GM21360 (cell line): ENCODE data around the gene UBE2B.
"Not testable (repeated sequence)": the region's sequence is repeated elsewhere in the genome, so short reads cannot be mapped to it uniquely, and the experiment has no call there.

Experiments
- ATAC-seq: cut with Tn5 transposase; IDR thresholded peaks from one replicate; pipeline ENCODE4 v1.9.1; 2021; ENCODE audit warnings: mild to moderate bottlenecking, moderate library complexity; ENCODE audit not compliant: unreplicated experiment

Gene UBE2B

DNA sequence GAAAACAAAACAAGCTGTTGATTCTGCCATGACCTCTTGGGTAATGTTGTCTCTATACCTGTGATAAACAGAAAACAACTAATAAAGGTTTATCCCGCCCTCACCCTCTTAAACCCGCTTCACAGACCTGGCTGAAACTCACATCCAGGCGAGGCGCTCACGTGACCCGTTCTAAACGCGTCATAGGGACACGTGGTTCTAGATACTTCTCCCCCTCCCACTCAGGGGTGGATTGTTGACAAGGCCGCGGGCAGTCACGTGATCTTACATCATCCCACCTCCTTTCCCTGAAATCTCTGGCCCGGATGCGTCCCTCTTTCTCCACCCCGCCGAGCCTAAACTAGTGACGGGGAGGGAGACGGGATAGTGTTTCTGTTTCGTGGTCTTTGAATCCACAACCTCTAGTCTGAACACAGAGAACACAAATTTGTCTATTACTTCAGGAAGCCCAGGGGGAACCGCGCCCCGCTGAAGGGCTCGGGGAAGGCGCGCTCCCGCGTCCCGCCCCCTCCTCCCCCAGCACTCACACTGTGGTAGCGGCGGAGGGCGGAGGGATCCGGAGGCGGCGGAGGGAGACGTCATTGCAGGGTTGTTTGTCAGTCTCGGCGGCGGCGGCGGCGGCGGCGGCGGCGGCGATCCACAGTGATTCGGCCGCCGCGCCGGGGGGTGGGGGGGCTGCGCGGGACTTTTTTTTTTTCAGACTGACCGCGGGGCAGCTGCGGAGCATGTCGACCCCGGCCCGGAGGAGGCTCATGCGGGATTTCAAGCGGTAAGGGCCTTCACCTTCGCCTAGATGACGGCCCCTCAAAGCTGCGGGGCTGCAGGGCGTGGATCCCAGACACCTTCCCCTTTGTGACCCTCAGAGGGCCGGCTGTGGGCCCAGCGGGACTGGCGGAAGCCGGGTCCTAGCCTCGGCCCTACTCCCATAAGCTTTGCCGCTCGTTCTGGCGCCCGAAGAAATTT, at the start of gene UBE2B:
Gene UBE2B (plus strand): TSS at position 699 of the 963 bp plus-strand sequence. CDS start 27 bp downstream, at position 726.
- ATAC-seq, result peak; percentile 64

DNA sequence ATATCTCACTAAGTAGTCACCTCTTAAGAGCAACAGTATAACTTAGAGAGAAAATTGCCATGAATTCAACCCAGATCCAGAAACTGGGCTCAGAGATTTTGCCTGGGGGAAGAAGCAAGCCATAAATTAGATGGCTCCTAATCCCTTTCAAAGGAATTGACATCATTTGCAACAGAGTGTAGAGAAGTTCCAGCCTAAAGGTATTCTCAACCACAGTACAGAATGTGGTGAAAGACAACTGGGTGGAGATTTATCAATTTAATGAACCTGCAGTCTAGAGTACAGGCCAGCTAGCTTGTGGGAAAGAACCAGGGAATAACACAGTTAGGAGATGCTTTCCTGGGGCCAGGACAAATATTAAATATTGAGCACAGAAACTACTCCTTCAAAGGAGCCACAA, 44.0 kb upstream of the UBE2B start:
- ATAC-seq, result no peak

DNA sequence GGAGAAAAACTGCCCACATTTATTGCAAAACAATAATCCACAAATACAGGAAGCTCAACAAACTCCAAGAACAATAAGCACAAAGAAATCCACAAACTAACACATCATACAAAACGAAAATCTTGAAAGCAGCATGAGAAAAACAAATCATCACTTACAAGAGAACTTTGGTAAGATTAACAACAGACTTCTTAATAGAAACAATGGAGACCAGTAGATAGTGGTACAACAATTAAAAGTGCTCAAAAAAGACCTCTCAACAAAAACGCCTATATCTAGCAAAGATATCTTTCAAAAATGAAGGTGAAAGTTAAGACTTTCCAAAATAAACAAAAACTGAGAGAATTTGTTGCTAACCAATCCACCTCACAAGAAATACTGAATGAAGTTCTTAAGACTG, 42.8 kb upstream of the UBE2B start:
- ATAC-seq, result no peak

DNA sequence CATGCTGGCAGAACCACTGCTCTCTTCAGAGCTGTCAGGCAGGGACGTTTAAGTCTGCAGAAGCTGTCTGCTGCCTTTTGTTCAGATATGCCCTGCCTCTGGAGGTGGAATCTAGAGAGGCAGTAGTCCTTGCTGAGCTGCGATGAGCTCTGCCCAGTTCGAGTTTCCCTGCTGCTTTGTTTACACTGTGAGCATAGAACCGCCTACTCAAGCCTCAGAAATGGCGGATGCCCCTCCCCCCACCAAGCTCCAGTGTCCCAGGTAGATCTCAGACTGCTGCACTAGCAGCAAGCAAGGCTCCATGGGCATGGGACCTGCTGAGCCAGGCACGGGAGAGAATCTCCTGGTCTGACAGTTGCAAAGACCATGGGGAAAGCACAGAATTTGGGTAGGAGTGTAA, 34.5 kb upstream of the UBE2B start:
- ATAC-seq, result not testable (repeated sequence)

DNA sequence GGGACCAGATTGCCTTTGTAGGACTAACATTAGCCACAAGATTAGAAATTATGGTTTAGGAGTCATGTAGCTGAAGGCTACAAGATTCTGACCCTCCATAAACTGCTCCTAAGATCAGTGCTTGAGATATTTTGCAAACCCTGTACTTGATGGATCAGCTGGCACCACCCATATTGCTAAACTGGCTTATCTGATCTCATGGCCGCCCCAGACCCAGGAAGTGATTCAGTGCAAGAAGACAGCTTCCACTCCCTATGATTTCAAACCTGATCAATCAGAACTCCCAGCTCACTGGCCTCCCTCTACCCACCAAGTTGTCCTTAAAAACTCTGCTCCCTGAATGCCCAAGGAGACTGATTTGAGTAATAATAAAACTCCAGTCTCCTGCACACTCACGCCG, 27.9 kb upstream of the UBE2B start:
- not testable (repeated sequence) for ATAC-seq

DNA sequence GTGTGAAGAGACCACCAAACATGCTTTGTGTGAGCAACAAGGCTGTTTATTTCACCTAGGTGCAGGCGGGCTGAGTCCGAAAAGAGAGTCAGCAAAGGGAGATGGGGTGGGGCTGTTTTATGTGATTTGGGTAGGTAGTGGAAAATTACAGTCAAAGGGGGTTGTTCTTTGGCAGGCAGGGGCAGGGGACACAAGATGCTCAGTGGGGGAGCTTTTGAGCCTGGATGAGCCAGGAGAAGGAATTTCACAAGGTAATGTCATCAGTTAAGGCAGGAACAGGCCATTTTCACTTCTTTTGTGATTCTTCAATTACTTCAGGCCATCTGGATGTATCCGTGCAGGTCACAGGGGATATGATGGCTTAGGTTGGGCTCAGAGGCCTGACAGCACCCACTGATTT, 25.9 kb upstream of the UBE2B start:
- not testable (repeated sequence) for ATAC-seq

DNA sequence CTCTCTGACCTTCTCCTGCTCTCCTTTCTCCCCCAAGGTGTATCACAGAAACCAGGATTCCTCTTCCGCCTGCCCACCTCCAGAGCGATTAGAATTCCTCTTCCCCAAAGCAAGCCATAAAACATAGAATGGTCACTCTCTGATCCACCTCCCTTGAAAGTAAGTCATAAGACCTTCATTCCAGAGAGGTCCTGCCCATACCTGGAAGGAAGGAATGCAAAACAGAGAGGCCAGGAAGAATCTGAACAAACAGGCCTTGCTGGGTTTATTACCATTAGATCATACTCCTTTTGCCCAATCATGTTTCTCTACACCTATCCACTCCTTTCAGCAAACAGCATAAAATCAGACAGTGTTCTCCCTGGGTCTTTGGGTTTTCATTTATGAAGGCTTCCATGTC, 25.4 kb upstream of the UBE2B start:
- ATAC-seq, result no peak

DNA sequence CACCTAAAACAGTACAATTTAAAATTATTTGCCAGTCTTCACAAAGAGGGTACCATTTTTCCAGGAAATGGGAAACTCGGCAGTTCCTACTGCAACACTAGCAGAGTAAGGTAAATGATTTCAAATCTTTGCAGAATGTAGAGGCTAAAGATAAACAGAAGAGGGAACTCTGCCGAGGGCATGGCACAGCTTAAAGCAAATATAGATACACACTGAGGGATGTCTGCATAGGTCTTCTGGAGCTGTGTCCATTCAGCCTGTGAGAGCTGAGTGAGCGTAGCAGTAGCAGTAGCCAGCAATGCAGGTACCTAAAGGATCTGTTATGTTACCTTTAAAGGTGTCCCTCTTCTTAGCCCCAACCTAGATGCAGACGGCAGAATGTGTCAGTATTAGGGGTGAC, 21.9 kb upstream of the UBE2B start:
- ATAC-seq, result no peak

DNA sequence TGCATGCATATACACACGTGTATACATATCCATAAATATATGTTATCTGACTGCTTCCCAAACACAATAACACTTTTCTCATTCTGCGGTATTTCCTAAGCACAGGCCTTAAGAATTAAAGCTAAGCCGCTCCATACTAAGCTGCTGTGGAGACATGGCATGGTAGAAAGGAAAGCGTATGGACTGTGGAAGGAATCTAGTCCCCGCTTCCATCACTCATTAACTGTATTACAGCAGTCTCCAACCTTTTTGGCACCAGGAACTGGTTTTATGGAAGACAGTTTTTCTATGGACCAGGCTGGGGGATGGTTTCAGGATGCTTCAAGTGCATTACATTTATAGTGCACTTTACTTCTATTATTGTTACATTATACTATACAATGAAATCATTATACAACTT, 15.7 kb upstream of the UBE2B start:
- ATAC-seq, result no peak

DNA sequence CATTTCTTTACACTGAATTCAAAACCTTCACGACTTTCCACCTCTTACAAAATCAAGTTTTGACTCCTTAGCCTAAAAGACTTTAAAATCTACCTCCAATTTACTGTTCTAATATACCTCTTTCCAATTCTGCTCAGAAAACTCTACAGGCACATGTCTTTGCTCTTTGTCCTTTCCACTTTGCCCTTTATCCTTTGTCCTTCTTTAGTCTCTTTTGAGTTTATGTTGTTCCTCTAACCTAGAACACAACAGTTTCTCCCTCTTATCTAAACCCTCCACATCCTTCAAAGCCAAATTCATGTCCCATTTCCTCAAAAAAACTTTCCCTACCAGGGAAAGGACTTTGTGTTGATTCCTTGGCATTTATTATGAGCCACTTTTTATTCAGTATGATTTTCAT, 5.8 kb upstream of the UBE2B start:
- ATAC-seq, result no peak

DNA sequence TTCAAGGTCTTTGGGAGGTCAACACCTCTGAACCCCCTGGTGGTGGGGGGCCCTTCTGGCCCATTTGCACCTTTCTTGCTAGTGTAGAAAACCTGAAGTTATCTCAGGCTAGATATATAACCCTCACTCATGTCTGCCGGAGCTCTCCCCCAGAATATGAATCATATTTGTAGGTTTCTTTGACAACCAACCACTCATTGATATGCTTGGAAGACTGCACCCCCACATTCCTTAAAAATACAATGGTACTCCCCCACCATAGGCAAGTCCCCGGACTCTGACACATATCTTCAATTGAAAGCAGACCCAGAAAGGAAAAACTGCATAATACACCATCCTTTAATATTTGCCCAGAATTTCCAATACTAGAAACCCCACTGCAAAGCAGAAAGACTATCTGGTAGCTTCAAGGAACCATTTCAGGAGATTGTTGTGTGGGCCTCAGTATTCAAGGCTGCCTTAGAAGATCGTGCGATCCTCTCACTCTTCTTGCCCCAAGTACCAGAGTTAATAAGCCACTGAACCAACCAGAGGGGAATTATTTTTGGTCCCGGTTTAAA, 978 bp upstream of the UBE2B start:
- ATAC-seq, result peak; percentile 1

DNA sequence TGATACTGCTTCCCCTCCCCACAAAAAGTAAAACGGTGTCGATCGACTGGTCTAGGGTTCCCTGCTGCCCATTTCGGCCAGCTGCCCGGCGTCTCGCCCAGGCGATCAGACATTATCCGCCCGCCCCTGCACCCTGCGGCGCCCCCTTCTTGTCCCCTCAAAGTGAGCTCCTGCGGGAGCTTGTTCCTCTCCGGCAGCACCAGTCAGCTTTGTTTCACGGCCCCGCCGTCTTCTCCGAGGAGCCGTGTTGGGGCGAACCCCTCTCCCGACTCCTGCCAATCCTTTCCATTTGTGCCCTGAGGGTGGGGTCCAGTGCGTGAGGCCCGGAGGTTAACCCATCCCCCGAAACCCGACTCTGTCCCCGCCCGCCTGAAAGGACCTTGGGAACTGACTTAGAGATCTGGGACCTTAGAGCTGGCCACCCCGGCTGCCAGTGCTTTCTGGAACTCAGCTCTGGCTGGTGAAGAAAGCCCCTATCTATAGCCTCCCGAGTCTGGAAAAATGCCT, 518 bp downstream of the UBE2B start:
- ATAC-seq, result peak; percentile 4

DNA sequence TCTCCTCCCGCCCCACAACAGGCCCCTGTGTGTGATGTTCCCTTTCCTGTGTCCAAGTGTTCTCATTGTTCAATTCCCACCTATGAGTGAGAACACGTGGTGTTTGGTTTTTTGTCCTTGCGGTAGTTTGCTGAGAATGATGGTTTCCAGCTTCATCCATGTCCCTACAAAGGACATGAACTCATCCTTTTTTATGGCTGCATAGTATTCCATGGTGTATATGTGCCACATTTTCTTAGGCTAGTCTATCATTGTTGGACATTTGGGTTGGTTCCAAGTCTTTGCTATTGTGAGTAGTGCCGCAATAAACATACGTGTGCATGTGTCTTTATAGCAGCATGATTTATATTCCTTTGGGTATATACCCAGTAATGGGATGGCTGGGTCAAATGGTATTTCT, 2.3 kb downstream of the UBE2B start:
- ATAC-seq, result not testable (repeated sequence)

DNA sequence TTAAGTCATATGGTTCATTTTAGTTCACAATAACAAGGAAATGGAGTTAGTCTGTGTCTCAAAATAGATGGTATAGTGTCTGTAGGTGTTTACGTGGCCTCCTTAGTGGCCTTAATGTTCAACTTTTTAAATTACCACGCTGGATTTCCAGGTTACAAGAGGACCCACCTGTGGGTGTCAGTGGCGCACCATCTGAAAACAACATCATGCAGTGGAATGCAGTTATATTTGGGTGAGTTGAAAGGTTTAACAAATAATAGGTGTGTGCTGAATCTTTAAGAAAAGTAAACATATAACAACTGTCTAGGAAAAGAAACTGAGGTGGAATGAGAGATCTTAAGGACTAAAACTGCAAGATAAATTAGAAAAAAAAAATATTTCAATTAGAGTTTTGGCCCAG, 2.9 kb downstream of the UBE2B start:
- ATAC-seq, result no peak

DNA sequence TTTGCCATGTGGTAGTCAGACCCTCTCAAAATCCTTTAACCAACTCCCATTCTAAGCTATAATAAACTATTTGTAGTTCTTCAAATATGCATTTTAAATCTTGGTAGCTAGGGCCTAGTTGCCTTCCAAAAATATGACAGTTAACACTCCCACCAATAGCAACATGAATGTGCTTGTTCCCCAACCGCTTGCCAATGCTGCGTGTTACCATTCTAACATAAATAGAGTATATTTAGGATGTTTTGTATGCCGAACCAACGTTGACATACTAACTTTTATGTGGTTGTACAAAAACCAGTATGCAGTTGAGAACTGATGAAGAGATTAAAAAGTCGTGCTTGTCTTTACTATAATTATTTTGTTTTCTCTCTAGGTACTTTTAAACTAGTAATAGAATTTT, 9.0 kb downstream of the UBE2B start:
- ATAC-seq, result no peak

DNA sequence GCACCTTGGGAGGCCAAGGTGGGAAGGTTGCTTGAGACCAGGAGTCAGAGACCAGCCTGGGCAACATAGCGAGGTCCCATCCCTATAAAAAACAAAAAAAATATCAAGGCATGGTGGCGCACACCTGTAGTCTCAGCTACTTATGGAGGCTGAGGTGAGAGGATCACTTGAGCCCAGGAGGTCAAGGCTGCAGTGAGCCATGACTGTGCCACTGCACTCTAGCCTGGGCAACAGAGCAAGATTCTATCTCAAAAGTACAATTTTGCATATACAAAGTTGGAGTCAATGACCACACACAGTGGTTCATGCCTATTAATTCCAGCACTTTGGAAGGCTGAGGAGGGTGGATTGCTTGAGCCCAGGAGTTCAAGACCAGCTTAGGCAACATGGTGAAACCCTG, 10.8 kb downstream of the UBE2B start:
- ATAC-seq, result not testable (repeated sequence)

DNA sequence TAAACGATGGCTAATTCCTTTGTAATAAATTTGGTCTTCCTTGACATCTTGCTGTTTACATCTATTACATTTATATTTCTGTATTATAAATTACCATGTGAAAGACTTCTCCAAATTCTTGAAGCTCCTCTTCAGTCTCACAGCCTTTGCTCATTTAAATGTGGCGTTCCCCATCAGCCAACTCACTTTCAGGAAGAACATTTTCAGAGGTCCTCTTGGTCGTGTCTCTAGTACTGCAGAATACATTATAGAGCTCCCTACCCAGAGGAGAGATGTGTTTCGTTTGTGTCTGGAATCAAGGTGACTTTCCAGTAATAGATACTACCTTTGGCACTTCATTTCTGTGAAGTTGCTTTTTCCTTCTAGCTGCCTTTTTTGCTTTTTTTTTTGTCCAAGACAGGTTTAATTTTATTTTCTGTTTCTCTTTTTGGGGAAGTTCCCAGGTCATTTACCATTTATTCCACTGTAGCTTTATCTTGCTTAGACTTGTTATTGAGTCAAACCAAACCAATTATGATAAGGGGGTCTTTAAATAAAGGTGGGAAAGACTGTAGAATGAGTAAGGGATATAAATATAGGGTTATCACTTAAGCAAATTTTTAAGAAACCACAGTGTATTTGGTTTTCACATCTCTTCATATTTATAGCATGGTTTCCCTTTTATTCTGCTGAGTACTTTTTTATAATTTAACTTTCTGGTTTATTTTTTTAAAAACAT, 12.8 kb downstream of the UBE2B start:
- ATAC-seq, result no peak

DNA sequence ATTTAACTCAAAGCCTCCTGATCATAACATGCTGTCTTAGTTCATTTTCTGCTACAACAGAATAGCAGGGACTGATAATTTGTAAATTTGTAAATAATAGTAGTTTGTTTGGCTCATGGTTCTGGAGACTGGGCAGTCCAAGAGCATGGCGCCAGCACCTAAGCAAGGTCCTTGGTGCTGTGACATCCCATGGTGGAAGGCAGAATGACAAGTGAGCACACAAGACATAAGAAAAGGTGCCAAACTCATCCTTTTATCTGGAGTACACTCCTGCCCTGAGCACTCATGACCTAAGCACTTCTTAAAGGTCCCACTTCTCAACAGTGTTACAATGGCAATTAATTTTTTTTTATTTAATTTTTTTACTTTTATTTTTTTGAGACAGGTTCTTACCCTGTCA, 16.1 kb downstream of the UBE2B start:
- no peak for ATAC-seq

DNA sequence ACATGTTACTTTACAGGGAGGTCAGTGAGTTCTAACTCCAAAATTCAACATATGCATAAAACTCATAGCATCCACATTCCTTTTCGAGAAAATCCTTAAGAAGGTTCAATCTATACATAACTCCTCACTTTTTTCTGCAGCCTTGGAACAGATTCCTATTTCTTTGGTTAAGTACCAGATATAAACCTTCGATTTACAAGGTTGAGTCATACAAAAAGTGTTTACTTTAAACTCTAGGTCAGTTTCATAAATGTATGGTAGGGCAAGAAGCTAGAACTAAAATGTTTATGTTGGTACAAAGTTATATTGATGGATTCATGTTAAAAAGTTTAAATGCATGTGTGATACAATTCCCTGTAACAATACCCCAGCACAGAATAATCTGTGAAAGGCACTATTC, 20.9 kb downstream of the UBE2B start:
- no peak for ATAC-seq

DNA sequence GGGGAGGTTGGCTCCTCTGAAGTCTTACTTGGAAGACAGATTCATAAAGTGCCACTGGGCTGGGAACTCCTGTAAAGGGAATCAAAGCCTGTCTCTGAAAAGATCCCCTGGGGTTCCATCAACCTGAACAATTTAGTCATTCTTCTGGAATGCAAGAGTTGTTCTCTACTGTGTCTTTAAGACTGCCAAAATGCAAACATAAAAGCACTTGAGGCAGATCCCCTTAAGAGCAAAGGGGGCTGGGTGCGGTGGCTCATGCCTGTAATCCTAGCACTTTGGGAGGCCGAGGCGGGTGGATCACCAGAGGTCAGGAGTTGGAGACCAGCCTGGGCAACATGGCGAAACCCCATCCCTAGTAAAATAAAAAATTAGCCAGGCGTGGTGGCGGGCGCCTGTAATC, 23.6 kb downstream of the UBE2B start:
- no peak for ATAC-seq

DNA sequence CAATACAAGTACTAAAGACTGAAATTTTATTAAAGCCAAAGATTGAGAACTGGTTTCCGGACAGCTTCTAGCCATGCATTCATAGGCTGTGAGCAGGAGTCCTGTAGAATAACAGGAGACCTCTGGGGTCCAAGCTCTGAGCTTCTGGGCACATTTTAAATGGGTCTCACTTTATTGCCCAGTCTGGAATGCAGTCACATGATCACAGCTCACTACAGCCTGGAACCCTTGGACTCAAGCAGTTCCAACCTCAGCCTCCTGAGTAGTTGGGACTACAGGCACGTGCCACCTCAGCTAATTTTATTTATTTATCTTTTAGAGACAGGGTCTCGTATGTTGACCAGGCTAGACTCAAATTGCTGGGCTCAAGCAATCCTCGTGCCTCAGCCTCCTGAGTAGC, 24.9 kb downstream of the UBE2B start:
- ATAC-seq, result no peak

DNA sequence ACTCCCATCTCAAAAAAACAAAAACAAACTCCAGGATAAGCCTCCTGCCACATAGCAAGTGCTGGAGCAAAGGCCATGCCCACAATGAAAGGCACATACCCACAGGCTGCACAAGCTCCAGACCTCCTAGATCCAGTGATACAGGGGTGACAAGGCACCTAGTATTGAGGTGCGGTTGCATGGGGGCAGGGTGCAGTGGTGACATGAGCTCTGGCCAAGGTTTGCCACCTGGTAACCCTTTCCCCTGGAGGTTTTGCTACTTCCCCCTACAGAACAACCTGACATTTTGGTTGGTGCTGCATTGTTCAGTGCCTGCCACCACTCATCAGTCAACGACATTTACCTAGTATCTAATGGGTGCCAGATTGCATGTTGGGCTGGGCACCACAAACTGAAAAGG, 25.8 kb downstream of the UBE2B start:
- no peak for ATAC-seq
